GM12878 (cell line): Measurements from ENCODE around the gene HSD17B11. TPM values are rescaled to one million over a fixed set of nuclear protein-coding genes. Genes with fewer than 3 reads are reported as not detected.

Experiments
- EZH2 ChIP-seq: IDR thresholded peaks from 2 replicates; pipeline ENCODE4 v1.6.1; 2012; ENCODE audit warnings: low read depth, mild to moderate bottlenecking, control low read depth, inconsistent platforms, low read length, borderline replicate concordance; ENCODE audit not compliant: control insufficient read depth
- FOS ChIP-seq: IDR thresholded peaks from 3 replicates; pipeline ENCODE4 v1.6.1; 2011; ENCODE audit warnings: borderline replicate concordance; ENCODE audit not compliant: insufficient read length; ENCODE audit errors: extremely low read depth
- RB1 ChIP-seq: fragments of 450-650 bp; formaldehyde crosslinking; IDR thresholded peaks from 2 replicates; pipeline ENCODE4 v1.6.1; 2017; ENCODE audit warnings: mild to moderate bottlenecking, borderline replicate concordance
- RELA ChIP-seq: fragments of 450-650 bp; IDR thresholded peaks from 2 replicates; pipeline ENCODE4 v1.8.0; 2014; ENCODE audit warnings: borderline replicate concordance; ENCODE audit not compliant: partially characterized antibody
- SMAD5 ChIP-seq: IDR thresholded peaks from 2 replicates; pipeline ENCODE4 v1.6.1; 2016; ENCODE audit warnings: antibody characterized with exemption, low read depth
- TCF3 ChIP-seq: IDR thresholded peaks from 2 replicates; pipeline ENCODE4 v1.6.1; 2012; ENCODE audit warnings: low read depth, mild to moderate bottlenecking, low read length, borderline replicate concordance; ENCODE audit not compliant: insufficient read depth
- ZBED1 ChIP-seq: IDR thresholded peaks from 2 replicates; pipeline ENCODE4 v1.6.1; 2016; ENCODE audit warnings: borderline replicate concordance
- ZNF687 ChIP-seq: fragments of 450-650 bp; IDR thresholded peaks from 2 replicates; pipeline ENCODE4 v1.6.1; 2017; ENCODE audit warnings: mild to moderate bottlenecking, moderate library complexity
- polyA plus RNA-seq, 11 experiments: library from polyadenylated mRNA; depleted of rRNA in 4 of 11; unstranded in 6 of 11; stranded (reverse) in 5 of 11; fragments of >200 nt; fragmentation: Nextera tagmentation in 4 of 11; fragmentation: Illumina TruSeq in 1 of 11; extraction: Ambion mirVana in 4 of 11; extraction: Trizol in 1 of 11; gene quantifications; 1 replicate in 1 of 11; 2 replicates in 10 of 11; pipeline versions ENCODE4 v1.2.1 to v1.2.3, GENCODE V29; 2011 to 2016; ENCODE audit warnings: inconsistent platforms in 2 of 11, missing spikeins in 2 of 11, low read depth in 1 of 11
- total RNA-seq, 4 experiments: library from RNA; depleted of rRNA in 3 of 4; stranded (reverse); fragments of >200 nt in 3 of 4; fragmentation: Illumina TruSeq in 1 of 4; extraction: Trizol in 1 of 4; gene quantifications; 2 replicates each; pipeline versions ENCODE4 v1.2.1 to v1.2.3, GENCODE V29; 2013 to 2021
- TF ChIP-seq, protein P1 (sequence below): IDR thresholded peaks from 2 replicates; pipeline ENCODE4 v1.6.1; 2012; ENCODE audit warnings: improper control_type of control experiment, low read depth, low read length; ENCODE audit not compliant: insufficient replicate concordance

The HSD17B11 gene
- total and polyA plus RNA-seq, 10 of the 15 experiments (the other 5 are each of a cell fraction or from before 2014, with no cell fraction given), result 10.3 to 29.5 (median 17.7) TPM

DNA sequence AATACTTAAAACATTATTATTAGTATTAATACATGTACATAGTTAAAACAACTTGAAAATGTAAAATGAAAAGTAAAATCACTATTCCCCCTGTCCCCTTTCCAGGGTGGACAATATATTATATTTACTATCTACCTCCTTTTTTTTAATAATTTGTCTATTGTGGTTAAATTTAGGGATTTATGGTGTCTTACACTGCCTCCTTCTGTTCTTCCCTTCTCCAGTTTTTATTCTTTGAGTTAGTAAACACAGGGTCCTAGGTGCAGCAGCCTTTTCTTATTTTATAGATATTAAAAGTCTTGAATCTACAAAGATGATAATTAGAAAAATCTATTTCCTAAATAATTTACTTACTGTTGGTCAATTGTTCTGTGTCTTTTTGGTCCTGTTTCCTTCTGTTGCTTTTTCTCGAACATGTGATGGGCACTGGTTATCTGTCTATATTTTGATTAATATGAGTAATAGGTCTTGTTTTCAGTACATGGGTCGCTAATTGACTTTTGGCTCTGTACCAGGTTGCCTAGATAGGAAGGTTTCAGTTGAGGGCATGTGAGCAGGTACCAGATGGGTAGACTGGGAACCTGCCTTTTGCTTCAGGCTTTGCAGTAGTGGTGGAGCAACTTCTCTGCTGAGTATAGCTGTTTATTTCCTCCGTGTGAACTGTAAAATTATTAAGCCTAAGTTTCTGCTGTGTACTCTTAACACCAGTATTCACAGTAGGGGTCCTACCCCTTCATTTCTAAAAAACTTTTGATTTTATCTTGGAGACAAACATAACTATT is 32.5 kb upstream of the HSD17B11 start (continued):
- TF ChIP-seq FOS (no peak), ZBED1 (no peak), RB1 (no peak), ZNF687 (no peak), EZH2 (no peak), RELA (no peak), TCF3 (no peak), SMAD5 (no peak)
- TF ChIP-seq, protein P1, sequence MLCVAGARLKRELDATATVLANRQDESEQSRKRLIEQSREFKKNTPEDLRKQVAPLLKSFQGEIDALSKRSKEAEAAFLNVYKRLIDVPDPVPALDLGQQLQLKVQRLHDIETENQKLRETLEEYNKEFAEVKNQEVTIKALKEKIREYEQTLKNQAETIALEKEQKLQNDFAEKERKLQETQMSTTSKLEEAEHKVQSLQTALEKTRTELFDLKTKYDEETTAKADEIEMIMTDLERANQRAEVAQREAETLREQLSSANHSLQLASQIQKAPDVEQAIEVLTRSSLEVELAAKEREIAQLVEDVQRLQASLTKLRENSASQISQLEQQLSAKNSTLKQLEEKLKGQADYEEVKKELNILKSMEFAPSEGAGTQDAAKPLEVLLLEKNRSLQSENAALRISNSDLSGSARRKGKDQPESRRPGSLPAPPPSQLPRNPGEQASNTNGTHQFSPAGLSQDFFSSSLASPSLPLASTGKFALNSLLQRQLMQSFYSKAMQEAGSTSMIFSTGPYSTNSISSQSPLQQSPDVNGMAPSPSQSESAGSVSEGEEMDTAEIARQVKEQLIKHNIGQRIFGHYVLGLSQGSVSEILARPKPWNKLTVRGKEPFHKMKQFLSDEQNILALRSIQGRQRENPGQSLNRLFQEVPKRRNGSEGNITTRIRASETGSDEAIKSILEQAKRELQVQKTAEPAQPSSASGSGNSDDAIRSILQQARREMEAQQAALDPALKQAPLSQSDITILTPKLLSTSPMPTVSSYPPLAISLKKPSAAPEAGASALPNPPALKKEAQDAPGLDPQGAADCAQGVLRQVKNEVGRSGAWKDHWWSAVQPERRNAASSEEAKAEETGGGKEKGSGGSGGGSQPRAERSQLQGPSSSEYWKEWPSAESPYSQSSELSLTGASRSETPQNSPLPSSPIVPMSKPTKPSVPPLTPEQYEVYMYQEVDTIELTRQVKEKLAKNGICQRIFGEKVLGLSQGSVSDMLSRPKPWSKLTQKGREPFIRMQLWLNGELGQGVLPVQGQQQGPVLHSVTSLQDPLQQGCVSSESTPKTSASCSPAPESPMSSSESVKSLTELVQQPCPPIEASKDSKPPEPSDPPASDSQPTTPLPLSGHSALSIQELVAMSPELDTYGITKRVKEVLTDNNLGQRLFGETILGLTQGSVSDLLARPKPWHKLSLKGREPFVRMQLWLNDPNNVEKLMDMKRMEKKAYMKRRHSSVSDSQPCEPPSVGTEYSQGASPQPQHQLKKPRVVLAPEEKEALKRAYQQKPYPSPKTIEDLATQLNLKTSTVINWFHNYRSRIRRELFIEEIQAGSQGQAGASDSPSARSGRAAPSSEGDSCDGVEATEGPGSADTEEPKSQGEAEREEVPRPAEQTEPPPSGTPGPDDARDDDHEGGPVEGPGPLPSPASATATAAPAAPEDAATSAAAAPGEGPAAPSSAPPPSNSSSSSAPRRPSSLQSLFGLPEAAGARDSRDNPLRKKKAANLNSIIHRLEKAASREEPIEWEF, result no peak
